ENCODE measurements around the gene L3MBTL4.
"Not testable (repeated sequence)": the region's sequence is repeated elsewhere in the genome, so short reads cannot be mapped to it uniquely, and the experiment has no call there.

The L3MBTL4 gene

DNA sequence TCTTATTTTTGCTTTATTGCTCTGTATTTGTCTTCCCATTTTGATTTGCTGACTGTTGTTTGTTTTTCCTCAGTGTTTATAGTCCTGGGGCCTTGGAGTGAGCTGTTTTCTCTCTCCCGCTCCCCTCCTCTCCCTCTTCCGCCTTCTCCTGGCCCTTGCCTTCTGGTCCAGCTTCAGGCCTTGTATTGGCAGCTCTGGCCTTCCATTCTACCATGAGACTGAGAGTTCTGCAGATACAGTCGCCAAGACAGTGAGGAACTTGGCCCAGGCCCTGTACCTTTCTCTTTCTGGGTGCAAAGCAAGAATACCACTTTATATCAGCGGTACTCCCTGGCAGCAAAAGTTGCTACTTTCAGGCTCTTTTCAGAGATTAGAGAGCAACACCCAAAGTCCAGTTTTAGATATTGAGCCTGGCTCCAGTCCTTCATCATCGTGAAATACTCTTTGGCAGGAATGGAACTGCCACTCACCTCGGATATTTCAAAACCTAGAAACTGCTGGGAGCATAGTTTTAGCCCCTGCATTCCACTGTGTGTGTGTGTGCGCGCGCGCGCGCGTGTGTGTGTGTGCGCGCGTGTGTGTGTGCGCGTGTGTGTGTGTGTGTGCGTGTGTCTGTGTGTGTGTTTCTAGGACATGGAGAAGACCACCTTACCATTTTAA is 17.1 kb upstream of the L3MBTL4 start:
- no peak overlapping the region for H3K27ac ChIP-seq (ENCODE audit: low read depth, low read length)
- H3K27me3 ChIP-seq (ENCODE audit: control insufficient read depth in 1 of 2, insufficient read depth in 2 of 2, low read length in 2 of 2) = no peaks in the 10 kb centered on the region
- no peaks in the 10 kb centered on the region for H3K9me3 ChIP-seq (ENCODE audit: control insufficient read depth in 1 of 2, low read length in 2 of 2)
- H3K36me3 ChIP-seq (ENCODE audit: control insufficient read depth in 1 of 2, insufficient read depth in 2 of 2, low read length in 2 of 2) = no peaks in the 10 kb centered on the region
- H3K4me3 ChIP-seq (ENCODE audit: low read depth in 1 of 2, low read length in 2 of 2) = no peak overlapping the region
- no peak overlapping the region for H3K9ac ChIP-seq (ENCODE audit: low read depth in 1 of 2, low read length in 2 of 2)
- no peaks in the 10 kb centered on the region for H3K4me1 ChIP-seq (ENCODE audit: control insufficient read depth in 1 of 2, insufficient read depth in 2 of 2, low read length in 2 of 2)

- Histone ChIP-seq H3K27ac (ENCODE audit: low read depth, low read length) (no peak overlapping the region), H3K9ac (ENCODE audit: low read depth in 1 of 2, low read length in 2 of 2) (no peak overlapping the region), H3K4me1 (ENCODE audit: control insufficient read depth in 1 of 2, insufficient read depth in 2 of 2, low read length in 2 of 2) (no peaks in the 10 kb centered on the region), H3K36me3 (ENCODE audit: control insufficient read depth in 1 of 2, insufficient read depth in 2 of 2, low read length in 2 of 2) (no peaks in the 10 kb centered on the region), H3K9me3 (ENCODE audit: control insufficient read depth in 1 of 2, low read length in 2 of 2) (no peaks in the 10 kb centered on the region), H3K4me3 (ENCODE audit: low read depth in 1 of 2, low read length in 2 of 2) (no peak overlapping the region), H3K27me3 (ENCODE audit: control insufficient read depth in 1 of 2, insufficient read depth in 2 of 2, low read length in 2 of 2) (no peaks in the 10 kb centered on the region)
Measured at GRCh38 chr18:6428851-6429395, 14.2 kb upstream of the L3MBTL4 start.

- H3K27me3 ChIP-seq (ENCODE audit: control insufficient read depth in 1 of 2, insufficient read depth in 2 of 2, low read length in 2 of 2) = no peaks in the 10 kb centered on the region
- H3K36me3 ChIP-seq (ENCODE audit: control insufficient read depth in 1 of 2, insufficient read depth in 2 of 2, low read length in 2 of 2) = no peaks in the 10 kb centered on the region
- H3K4me3 ChIP-seq (ENCODE audit: low read depth in 1 of 2, low read length in 2 of 2) = no peak overlapping the region
- H3K27ac ChIP-seq (ENCODE audit: low read depth, low read length) = no peak overlapping the region
- H3K9ac ChIP-seq (ENCODE audit: low read depth in 1 of 2, low read length in 2 of 2) = no peak overlapping the region
- no peaks in the 10 kb centered on the region for H3K4me1 ChIP-seq (ENCODE audit: control insufficient read depth in 1 of 2, insufficient read depth in 2 of 2, low read length in 2 of 2)
- H3K9me3 ChIP-seq (ENCODE audit: control insufficient read depth in 1 of 2, low read length in 2 of 2) = no peaks in the 10 kb centered on the region
Measured at GRCh38 chr18:6427286-6427685, 12.6 kb upstream of the L3MBTL4 start.

GRCh38 chr18:6423289-6423688 is 8.6 kb upstream of the L3MBTL4 start:
- Histone ChIP-seq H3K4me3 (ENCODE audit: low read depth in 1 of 2, low read length in 2 of 2) (no peak overlapping the region), H3K9me3 (ENCODE audit: control insufficient read depth in 1 of 2, low read length in 2 of 2) (no peaks in the 10 kb centered on the region), H3K27me3 (ENCODE audit: control insufficient read depth in 1 of 2, insufficient read depth in 2 of 2, low read length in 2 of 2) (no peaks in the 10 kb centered on the region), H3K27ac (ENCODE audit: low read depth, low read length) (no peak overlapping the region), H3K4me1 (ENCODE audit: control insufficient read depth in 1 of 2, insufficient read depth in 2 of 2, low read length in 2 of 2) (no peaks in the 10 kb centered on the region), H3K36me3 (ENCODE audit: control insufficient read depth in 1 of 2, insufficient read depth in 2 of 2, low read length in 2 of 2) (no peaks in the 10 kb centered on the region), H3K9ac (ENCODE audit: low read depth in 1 of 2, low read length in 2 of 2) (no peak overlapping the region)

GRCh38 chr18:6414118-6414722 is 491 bp downstream of the L3MBTL4 start:
- Histone ChIP-seq H3K27ac (ENCODE audit: low read depth, low read length) (peak overlapping the region; percentile 77), H3K27me3 (ENCODE audit: control insufficient read depth in 1 of 2, insufficient read depth in 2 of 2, low read length in 2 of 2) (no peaks in the 10 kb centered on the region), H3K9ac (ENCODE audit: low read depth in 1 of 2, low read length in 2 of 2) (peak overlapping the region; percentile 77 to 88), H3K9me3 (ENCODE audit: control insufficient read depth in 1 of 2, low read length in 2 of 2) (no peaks in the 10 kb centered on the region), H3K4me3 (ENCODE audit: low read depth in 1 of 2, low read length in 2 of 2) (peak overlapping the region; percentile 65 to 84), H3K36me3 (ENCODE audit: control insufficient read depth in 1 of 2, insufficient read depth in 2 of 2, low read length in 2 of 2) (no peaks in the 10 kb centered on the region), H3K4me1 (ENCODE audit: control insufficient read depth in 1 of 2, insufficient read depth in 2 of 2, low read length in 2 of 2) (peaks cover 5 to 12% of the 10 kb centered on the region in 2 donors)

DNA sequence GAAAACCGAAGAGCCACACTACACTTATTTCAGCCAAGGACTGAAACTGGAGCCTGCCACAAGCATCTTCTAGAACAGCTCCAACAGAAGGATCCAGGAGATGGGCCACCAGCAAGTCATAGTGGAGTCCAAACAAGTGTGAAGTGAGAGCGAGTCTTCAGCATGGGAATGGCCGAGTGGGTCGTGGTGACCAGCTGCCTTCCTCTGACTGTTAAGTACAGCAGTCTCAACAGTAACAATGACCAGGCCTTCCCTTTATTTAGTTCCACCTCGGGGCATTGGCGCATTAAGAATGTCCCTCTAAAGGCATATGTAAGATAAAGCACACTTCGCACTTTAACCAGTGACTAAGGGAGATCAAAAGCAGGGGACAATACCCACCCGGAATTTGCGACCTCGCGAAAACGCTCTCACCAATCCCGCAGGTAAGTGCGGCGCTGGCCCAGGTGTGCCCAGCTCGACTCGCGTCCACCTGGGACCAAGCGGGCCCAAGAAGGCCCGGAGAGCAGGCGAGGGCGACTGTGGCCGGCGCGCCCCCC is 1.1 kb downstream of the L3MBTL4 start:
- peak overlapping the region; percentile 77 for H3K27ac ChIP-seq (ENCODE audit: low read depth, low read length)
- no peaks in the 10 kb centered on the region for H3K9me3 ChIP-seq (ENCODE audit: control insufficient read depth in 1 of 2, low read length in 2 of 2)
- peak overlapping the region; percentile 77 to 88 for H3K9ac ChIP-seq (ENCODE audit: low read depth in 1 of 2, low read length in 2 of 2)
- no peaks in the 10 kb centered on the region for H3K27me3 ChIP-seq (ENCODE audit: control insufficient read depth in 1 of 2, insufficient read depth in 2 of 2, low read length in 2 of 2)
- no peaks in the 10 kb centered on the region for H3K36me3 ChIP-seq (ENCODE audit: control insufficient read depth in 1 of 2, insufficient read depth in 2 of 2, low read length in 2 of 2)
- H3K4me3 ChIP-seq (ENCODE audit: low read depth in 1 of 2, low read length in 2 of 2) = peak overlapping the region; percentile 65 to 84
- H3K4me1 ChIP-seq (ENCODE audit: control insufficient read depth in 1 of 2, insufficient read depth in 2 of 2, low read length in 2 of 2) = peaks cover 5 to 12% of the 10 kb centered on the region in 2 donors

GRCh38 chr18:6412933-6413472 is 1.7 kb downstream of the L3MBTL4 start:
- Histone ChIP-seq H3K9me3 (ENCODE audit: control insufficient read depth in 1 of 2, low read length in 2 of 2) (no peaks in the 10 kb centered on the region), H3K4me1 (ENCODE audit: control insufficient read depth in 1 of 2, insufficient read depth in 2 of 2, low read length in 2 of 2) (peaks cover 5 to 12% of the 10 kb centered on the region in 2 donors), H3K4me3 (ENCODE audit: low read depth in 1 of 2, low read length in 2 of 2) (peak overlapping the region in 1 of 2 donors; percentile 84), H3K9ac (ENCODE audit: low read depth in 1 of 2, low read length in 2 of 2) (no peak overlapping the region), H3K36me3 (ENCODE audit: control insufficient read depth in 1 of 2, insufficient read depth in 2 of 2, low read length in 2 of 2) (no peaks in the 10 kb centered on the region), H3K27me3 (ENCODE audit: control insufficient read depth in 1 of 2, insufficient read depth in 2 of 2, low read length in 2 of 2) (no peaks in the 10 kb centered on the region), H3K27ac (ENCODE audit: low read depth, low read length) (no peak overlapping the region)

DNA sequence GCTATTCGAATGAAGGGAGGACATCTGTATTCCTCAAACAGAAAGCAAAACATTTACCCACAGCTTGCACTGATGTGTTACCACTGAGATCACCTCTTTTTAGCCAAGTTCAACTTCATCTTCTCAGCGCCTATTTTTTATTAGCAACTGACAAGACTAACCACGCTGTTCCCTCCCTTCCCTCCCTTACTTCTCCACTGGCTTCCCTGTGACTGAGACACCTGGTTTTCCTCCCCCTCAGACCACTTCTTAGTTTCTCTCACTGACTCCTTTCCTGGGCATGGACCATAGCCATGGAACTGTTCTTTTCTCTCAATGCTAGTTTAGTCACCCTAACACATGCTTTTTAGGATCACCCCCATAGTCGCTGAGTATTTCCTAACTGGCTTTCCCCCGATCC is 3.3 kb downstream of the L3MBTL4 start:
- Histone ChIP-seq H3K36me3 (ENCODE audit: control insufficient read depth in 1 of 2, insufficient read depth in 2 of 2, low read length in 2 of 2) (no peaks in the 10 kb centered on the region), H3K4me3 (ENCODE audit: low read depth in 1 of 2, low read length in 2 of 2) (no peak overlapping the region), H3K27me3 (ENCODE audit: control insufficient read depth in 1 of 2, insufficient read depth in 2 of 2, low read length in 2 of 2) (no peaks in the 10 kb centered on the region), H3K4me1 (ENCODE audit: control insufficient read depth in 1 of 2, insufficient read depth in 2 of 2, low read length in 2 of 2) (peaks cover 5 to 12% of the 10 kb centered on the region in 2 donors), H3K27ac (ENCODE audit: low read depth, low read length) (no peak overlapping the region), H3K9ac (ENCODE audit: low read depth in 1 of 2, low read length in 2 of 2) (no peak overlapping the region), H3K9me3 (ENCODE audit: control insufficient read depth in 1 of 2, low read length in 2 of 2) (no peaks in the 10 kb centered on the region)

GRCh38 chr18:6409933-6410332 is 4.8 kb downstream of the L3MBTL4 start:
- H3K36me3 ChIP-seq (ENCODE audit: control insufficient read depth in 1 of 2, insufficient read depth in 2 of 2, low read length in 2 of 2) = no peaks in the 10 kb centered on the region
- no peaks in the 10 kb centered on the region for H3K27me3 ChIP-seq (ENCODE audit: control insufficient read depth in 1 of 2, insufficient read depth in 2 of 2, low read length in 2 of 2)
- no peak overlapping the region for H3K27ac ChIP-seq (ENCODE audit: low read depth, low read length)
- no peak overlapping the region for H3K9ac ChIP-seq (ENCODE audit: low read depth in 1 of 2, low read length in 2 of 2)
- no peak overlapping the region for H3K4me3 ChIP-seq (ENCODE audit: low read depth in 1 of 2, low read length in 2 of 2)
- H3K9me3 ChIP-seq (ENCODE audit: control insufficient read depth in 1 of 2, low read length in 2 of 2) = no peaks in the 10 kb centered on the region
- H3K4me1 ChIP-seq (ENCODE audit: control insufficient read depth in 1 of 2, insufficient read depth in 2 of 2, low read length in 2 of 2) = peaks cover 5 to 12% of the 10 kb centered on the region in 2 donors

DNA sequence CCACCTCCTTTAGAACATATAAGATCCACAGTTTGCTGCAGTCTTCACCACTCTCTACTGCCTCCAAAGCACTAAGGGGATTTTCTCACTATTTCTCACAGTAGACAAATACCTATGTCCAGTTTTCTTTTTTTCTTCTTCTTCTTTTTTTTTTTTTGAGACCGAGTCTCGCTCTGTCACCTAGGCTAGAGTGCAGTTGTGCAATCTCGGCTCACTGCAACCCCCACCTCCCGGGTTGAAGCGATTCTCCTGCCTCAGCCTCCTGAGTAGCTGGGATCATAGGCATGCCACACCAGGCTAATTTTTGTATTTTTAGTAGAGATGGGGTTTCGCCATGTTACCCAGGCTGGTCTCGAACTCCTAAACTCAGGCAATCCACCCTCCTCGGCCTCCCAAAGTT is 6.2 kb downstream of the L3MBTL4 start:
- not testable (repeated sequence) for H3K36me3 ChIP-seq (ENCODE audit: control insufficient read depth in 1 of 2, insufficient read depth in 2 of 2, low read length in 2 of 2); H3K4me3 ChIP-seq (ENCODE audit: low read depth in 1 of 2, low read length in 2 of 2); H3K4me1 ChIP-seq (ENCODE audit: control insufficient read depth in 1 of 2, insufficient read depth in 2 of 2, low read length in 2 of 2); H3K9me3 ChIP-seq (ENCODE audit: control insufficient read depth in 1 of 2, low read length in 2 of 2); H3K27ac ChIP-seq (ENCODE audit: low read depth, low read length); H3K9ac ChIP-seq (ENCODE audit: low read depth in 1 of 2, low read length in 2 of 2); H3K27me3 ChIP-seq (ENCODE audit: control insufficient read depth in 1 of 2, insufficient read depth in 2 of 2, low read length in 2 of 2)

Data from duodenal mucosa (tissue), 2 donors.